BLaER1 (cell line): ENCODE results near the gene AP1S3.

Experiments used
- H3K27ac ChIP-seq: shearing (Covaris generic); formaldehyde crosslinking; 2 replicates; pipeline ENCODE4 v1.8.1; 2022
- H3K27me3 ChIP-seq: shearing (Covaris generic); formaldehyde crosslinking; 2 replicates; pipeline ENCODE4 v1.8.1; 2022
- H3K36me3 ChIP-seq: shearing (Covaris generic); formaldehyde crosslinking; 2 replicates; pipeline ENCODE4 v1.8.1; 2022
- H3K4me1 ChIP-seq: shearing (Covaris generic); formaldehyde crosslinking; 2 replicates; pipeline ENCODE4 v1.8.1; 2022
- H3K4me2 ChIP-seq: shearing (Covaris generic); formaldehyde crosslinking; 2 replicates; pipeline ENCODE4 v1.8.1; 2022
- H3K4me3 ChIP-seq: shearing (Covaris generic); formaldehyde crosslinking; 2 replicates; pipeline ENCODE4 v1.8.1; 2022
- H3K9ac ChIP-seq: shearing (Covaris generic); formaldehyde crosslinking; 2 replicates; pipeline ENCODE4 v1.8.1; 2022
- H3K9me3 ChIP-seq: shearing (Covaris generic); formaldehyde crosslinking; 2 replicates; pipeline ENCODE4 v1.8.1; 2022
- H4K20me1 ChIP-seq: shearing (Covaris generic); formaldehyde crosslinking; 2 replicates; pipeline ENCODE4 v1.8.1; 2022
- Cebpa-rat ChIP-seq: shearing (Covaris generic); IDR thresholded peaks from 2 replicates; pipeline ENCODE4 v1.8.1; 2022

The AP1S3 gene

GRCh38 chr2:223732346-223732745 lies 105.0 kb downstream of the AP1S3 start:
- Histone ChIP-seq H3K4me1 (peaks cover 24% of the 10 kb centered on the region), H3K27ac (no peak overlapping the region), H3K4me3 (no peak overlapping the region), H3K27me3 (no peaks in the 10 kb centered on the region), H3K9ac (no peak overlapping the region), H3K4me2 (peak overlapping the region; percentile 49; the same call in 1 of the 2 replicates), H3K9me3 (0 out of 2 replicates have a peak, but pooled peaks cover 4% of the 10 kb centered on the region), H4K20me1 (no peaks in the 10 kb centered on the region), H3K36me3 (no peaks in the 10 kb centered on the region)
- no peak for TF ChIP-seq Cebpa-rat

DNA sequence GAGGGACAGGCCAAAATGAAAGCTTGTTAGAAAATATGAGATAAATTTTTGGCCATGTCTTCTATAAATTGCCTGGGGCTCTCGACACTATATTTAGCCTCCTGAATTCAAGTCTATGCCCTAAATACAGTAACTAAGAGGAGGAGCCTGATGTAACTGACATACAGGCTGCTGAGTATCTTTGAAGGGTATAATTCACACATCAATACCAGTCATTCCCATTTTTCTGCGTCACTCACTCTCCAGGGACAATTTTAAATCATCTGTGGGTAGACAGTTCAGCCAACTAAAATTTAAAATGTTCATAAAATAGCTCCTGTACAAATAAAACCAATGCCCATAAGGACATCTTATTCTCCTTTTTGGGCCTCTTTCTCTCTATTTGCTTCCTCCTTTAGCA lies 105.9 kb downstream of the AP1S3 start:
- Histone ChIP-seq H3K9me3 (0 out of 2 replicates have a peak, but pooled peaks cover 4% of the 10 kb centered on the region), H3K36me3 (no peaks in the 10 kb centered on the region), H3K4me2 (peak overlapping the region; percentile 49), H3K27me3 (no peaks in the 10 kb centered on the region), H3K27ac (no peak overlapping the region), H3K4me1 (peaks cover 24% of the 10 kb centered on the region), H3K4me3 (no peak overlapping the region), H3K9ac (no peak overlapping the region), H4K20me1 (no peaks in the 10 kb centered on the region)
- no peak for TF ChIP-seq Cebpa-rat

GRCh38 chr2:223729781-223730180 lies 107.6 kb downstream of the AP1S3 start:
- 0 out of 2 replicates have a peak, but pooled peaks cover 4% of the 10 kb centered on the region for H3K9me3 ChIP-seq
- no peaks in the 10 kb centered on the region for H3K36me3 ChIP-seq
- H3K4me3 ChIP-seq: no peak overlapping the region
- H3K27me3 ChIP-seq: no peaks in the 10 kb centered on the region
- TF ChIP-seq Cebpa-rat: no peak
- no peak overlapping the region for H3K27ac ChIP-seq
- peaks cover 26% of the 10 kb centered on the region for H3K4me1 ChIP-seq
- H3K4me2 ChIP-seq: no peak overlapping the region
- no peak overlapping the region for H3K9ac ChIP-seq
- H4K20me1 ChIP-seq: no peaks in the 10 kb centered on the region

DNA sequence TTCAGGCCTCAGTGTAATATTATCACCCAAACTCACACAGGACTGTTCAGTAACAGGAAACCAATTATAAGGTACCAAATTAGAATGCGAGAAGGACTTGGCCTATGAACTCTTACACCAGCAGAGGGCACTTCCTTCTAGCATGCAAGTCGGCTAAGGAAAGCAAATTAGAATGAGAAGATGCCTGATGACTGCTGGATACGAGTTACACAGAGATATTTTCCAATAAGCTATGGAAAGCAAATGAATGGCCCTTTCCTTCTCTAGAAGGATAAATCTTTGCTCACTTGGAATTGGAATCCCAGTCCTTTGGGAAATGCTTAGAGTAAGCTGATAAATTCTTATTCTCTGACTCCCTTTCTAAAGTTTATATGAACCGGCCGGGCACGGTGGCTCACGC lies 109.8 kb downstream of the AP1S3 start:
- no peak for TF ChIP-seq Cebpa-rat
- Histone ChIP-seq H3K36me3 (no peaks in the 10 kb centered on the region), H4K20me1 (no peaks in the 10 kb centered on the region), H3K27me3 (no peaks in the 10 kb centered on the region), H3K9me3 (no peaks in the 10 kb centered on the region), H3K4me2 (no peak overlapping the region), H3K27ac (no peak overlapping the region), H3K4me3 (no peak overlapping the region), H3K4me1 (peaks cover 26% of the 10 kb centered on the region), H3K9ac (no peak overlapping the region)

GRCh38 chr2:223725986-223726970 lies 111.1 kb downstream of the AP1S3 start:
- Histone ChIP-seq H3K36me3 (no peaks in the 10 kb centered on the region), H3K9me3 (no peaks in the 10 kb centered on the region), H3K27ac (no peak overlapping the region), H3K4me2 (no peak overlapping the region), H3K9ac (no peak overlapping the region), H4K20me1 (no peaks in the 10 kb centered on the region), H3K27me3 (no peaks in the 10 kb centered on the region), H3K4me1 (peaks cover 13% of the 10 kb centered on the region), H3K4me3 (no peak overlapping the region)
- no peak for TF ChIP-seq Cebpa-rat

DNA sequence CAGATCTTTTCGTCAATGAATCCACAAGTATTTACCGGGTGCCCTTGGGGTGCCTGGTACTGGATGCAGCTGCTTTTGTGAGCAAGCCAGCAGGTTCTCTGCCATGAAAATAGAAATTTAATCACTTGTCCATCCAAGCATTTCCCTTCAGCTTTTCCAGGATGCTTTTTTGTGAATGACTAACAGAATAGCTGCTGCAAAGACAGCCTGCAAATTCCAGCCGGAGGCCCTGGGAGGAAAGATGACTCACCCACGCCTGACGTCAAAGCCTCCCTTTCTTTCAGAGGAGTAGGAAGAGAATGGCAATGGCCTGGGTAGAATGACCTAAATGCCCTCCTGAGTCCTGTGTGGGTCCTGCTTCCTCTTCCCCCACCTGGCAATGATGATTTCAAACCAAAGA lies 111.9 kb downstream of the AP1S3 start:
- Histone ChIP-seq H3K4me1 (peaks cover 9% of the 10 kb centered on the region), H3K4me3 (no peak overlapping the region), H3K4me2 (no peak overlapping the region), H3K9me3 (no peaks in the 10 kb centered on the region), H4K20me1 (no peaks in the 10 kb centered on the region), H3K36me3 (no peaks in the 10 kb centered on the region), H3K27ac (no peak overlapping the region), H3K27me3 (no peaks in the 10 kb centered on the region), H3K9ac (no peak overlapping the region)
- no peak for TF ChIP-seq Cebpa-rat

DNA sequence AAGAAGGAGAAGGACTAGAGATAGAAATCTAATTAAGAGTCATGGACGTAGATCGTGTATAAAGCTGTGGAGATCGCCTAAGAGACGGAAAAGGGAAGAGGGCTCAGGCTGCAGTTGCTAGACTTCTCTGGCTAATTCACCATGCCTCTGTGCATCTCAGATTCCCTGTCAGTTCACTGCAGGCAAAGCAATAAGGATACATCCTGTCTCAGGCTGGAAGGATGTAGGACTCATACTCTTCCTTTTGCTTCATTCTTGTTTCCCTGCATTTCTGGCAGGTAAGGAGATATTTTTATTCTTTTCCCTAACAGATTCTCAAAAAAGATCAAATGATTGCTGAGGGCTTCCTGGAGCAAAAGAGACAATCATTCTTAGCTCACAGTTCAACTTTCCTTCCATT lies 112.5 kb downstream of the AP1S3 start:
- H3K36me3 ChIP-seq: no peaks in the 10 kb centered on the region
- no peak for TF ChIP-seq Cebpa-rat
- peaks cover 9% of the 10 kb centered on the region for H3K4me1 ChIP-seq
- no peaks in the 10 kb centered on the region for H4K20me1 ChIP-seq
- H3K27me3 ChIP-seq: no peaks in the 10 kb centered on the region
- H3K9ac ChIP-seq: no peak overlapping the region
- no peak overlapping the region for H3K27ac ChIP-seq
- H3K4me2 ChIP-seq: no peak overlapping the region
- no peaks in the 10 kb centered on the region for H3K9me3 ChIP-seq
- H3K4me3 ChIP-seq: no peak overlapping the region

DNA sequence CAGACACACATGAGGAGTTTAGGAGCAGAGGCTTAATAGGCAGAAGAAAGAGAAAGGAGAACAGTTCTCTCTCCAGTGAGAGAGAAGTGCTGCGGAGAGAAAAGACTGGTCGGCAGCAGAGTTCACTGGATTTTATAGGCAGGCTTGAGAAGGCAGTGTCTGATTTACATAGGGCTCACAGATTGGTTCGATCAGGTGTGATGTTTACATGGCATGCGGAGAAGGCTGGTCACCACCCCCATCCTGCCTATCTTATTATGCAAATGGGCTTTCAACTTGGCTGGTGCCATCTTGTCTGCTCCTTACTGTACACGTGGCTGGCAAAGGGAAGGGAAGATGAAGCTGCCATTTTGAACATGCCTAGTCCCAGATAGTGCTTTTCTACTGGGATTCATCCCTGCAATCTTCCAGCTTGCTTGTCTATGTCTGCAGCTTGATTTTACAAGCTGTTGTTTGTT lies 113.4 kb downstream of the AP1S3 start:
- Histone ChIP-seq H3K9me3 (no peaks in the 10 kb centered on the region), H3K27ac (no peak overlapping the region), H3K4me2 (no peak overlapping the region), H3K36me3 (no peaks in the 10 kb centered on the region), H3K4me3 (no peak overlapping the region), H3K27me3 (no peaks in the 10 kb centered on the region), H3K4me1 (peaks cover 9% of the 10 kb centered on the region), H3K9ac (no peak overlapping the region), H4K20me1 (no peaks in the 10 kb centered on the region)
- TF ChIP-seq Cebpa-rat: no peak

DNA sequence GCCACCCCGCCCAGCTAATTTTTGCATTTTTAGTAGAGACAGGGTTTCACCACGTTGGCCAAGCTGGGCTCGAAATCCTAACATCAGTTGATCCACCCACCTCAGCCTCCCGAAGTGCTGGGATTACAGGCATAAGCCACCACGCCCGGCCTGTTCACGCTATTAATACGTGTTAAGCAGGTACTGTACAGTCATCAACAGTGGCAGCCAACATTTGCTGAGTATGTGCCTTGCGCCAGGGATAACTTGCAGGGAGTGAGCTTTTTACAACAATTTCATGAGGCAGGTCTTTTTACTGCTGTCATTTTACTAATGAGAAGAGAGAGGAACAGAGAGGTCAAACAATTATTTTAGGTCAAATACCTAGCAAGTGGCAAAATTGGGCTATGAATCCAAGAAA lies 115.2 kb downstream of the AP1S3 start:
- no peaks in the 10 kb centered on the region for H3K9me3 ChIP-seq
- no peak for TF ChIP-seq Cebpa-rat
- H3K4me3 ChIP-seq: no peak overlapping the region
- H3K4me2 ChIP-seq: no peak overlapping the region
- peaks cover 9% of the 10 kb centered on the region for H3K4me1 ChIP-seq
- no peaks in the 10 kb centered on the region for H3K27me3 ChIP-seq
- no peaks in the 10 kb centered on the region for H3K36me3 ChIP-seq
- no peak overlapping the region for H3K27ac ChIP-seq
- H3K9ac ChIP-seq: no peak overlapping the region
- H4K20me1 ChIP-seq: no peaks in the 10 kb centered on the region

DNA sequence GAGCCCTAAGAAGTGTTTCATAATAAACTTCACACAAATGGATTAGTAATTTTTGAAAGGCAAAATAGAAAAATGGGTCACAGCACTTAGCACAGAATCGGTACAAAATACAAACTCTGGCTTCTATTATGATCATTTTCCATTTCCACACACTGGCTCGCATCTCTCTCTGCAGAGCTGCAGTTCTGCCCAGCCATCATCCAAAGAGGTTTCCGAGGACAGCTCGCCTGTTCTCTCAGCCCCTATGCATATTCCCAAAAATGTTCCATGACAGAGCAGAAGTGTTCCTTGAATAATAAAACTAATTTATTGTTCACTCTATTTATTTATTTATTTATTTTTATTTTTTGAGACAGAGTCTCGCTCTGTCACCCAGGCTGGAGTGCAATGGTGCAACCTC lies 115.6 kb downstream of the AP1S3 start:
- Histone ChIP-seq H3K4me2 (no peak overlapping the region), H4K20me1 (no peaks in the 10 kb centered on the region), H3K4me3 (no peak overlapping the region), H3K9ac (no peak overlapping the region), H3K4me1 (peaks cover 9% of the 10 kb centered on the region), H3K9me3 (0 out of 2 replicates have a peak, but pooled peaks cover 4% of the 10 kb centered on the region), H3K36me3 (no peaks in the 10 kb centered on the region), H3K27ac (no peak overlapping the region), H3K27me3 (no peaks in the 10 kb centered on the region)
- no peak for TF ChIP-seq Cebpa-rat
